Measurements from ENCODE around the gene MTFR2. TPM values are rescaled to one million over a fixed set of nuclear protein-coding genes. Genes with fewer than 3 reads are reported as not detected.

Gene MTFR2
- total and polyA plus RNA-seq, 4 donors: 0.08 to 3.6 (median 0.21) TPM

DNA sequence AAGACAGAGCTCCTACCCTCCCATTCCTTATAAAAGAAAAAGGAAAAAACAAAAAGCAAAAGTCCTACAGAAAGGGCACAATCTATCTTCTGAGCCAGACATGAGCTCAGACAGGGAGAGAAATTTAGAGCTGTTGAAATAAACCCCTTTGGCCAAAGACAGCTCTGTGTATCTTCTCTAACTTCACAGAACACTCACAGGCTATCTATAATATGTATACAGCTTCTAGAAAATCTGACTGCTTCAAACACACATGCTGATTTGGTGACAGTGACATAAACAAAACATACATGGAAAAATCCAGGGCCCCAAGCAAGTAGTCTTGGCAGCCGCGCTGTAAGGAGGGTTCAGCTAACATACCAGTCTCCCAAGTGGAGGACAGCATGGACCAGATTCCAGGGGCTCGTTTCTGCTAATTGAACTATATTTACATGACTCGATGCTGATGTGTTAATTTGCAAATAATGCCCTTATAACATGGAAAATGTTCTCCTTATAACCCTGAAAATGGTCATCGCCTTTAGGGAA is 37.0 kb downstream of the MTFR2 start:
- H3K4me3 ChIP-seq (ENCODE audit: low read depth in 1 of 3, low read length in 3 of 3): no peak overlapping the region
- WGBS: 88% methylated on average over 5 of the region's 5 CpGs
- DNase-seq (ENCODE audit: low spot score): no peak

More for the DNA sequence above, 37.0 kb downstream of the MTFR2 start:
- TF ChIP-seq, protein P1, sequence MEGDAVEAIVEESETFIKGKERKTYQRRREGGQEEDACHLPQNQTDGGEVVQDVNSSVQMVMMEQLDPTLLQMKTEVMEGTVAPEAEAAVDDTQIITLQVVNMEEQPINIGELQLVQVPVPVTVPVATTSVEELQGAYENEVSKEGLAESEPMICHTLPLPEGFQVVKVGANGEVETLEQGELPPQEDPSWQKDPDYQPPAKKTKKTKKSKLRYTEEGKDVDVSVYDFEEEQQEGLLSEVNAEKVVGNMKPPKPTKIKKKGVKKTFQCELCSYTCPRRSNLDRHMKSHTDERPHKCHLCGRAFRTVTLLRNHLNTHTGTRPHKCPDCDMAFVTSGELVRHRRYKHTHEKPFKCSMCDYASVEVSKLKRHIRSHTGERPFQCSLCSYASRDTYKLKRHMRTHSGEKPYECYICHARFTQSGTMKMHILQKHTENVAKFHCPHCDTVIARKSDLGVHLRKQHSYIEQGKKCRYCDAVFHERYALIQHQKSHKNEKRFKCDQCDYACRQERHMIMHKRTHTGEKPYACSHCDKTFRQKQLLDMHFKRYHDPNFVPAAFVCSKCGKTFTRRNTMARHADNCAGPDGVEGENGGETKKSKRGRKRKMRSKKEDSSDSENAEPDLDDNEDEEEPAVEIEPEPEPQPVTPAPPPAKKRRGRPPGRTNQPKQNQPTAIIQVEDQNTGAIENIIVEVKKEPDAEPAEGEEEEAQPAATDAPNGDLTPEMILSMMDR (IDR thresholded peaks at IDR 0.05; ENCODE audit: low read depth, low read length, missing input control): no peak
- no peak for TF ChIP-seq REST (IDR thresholded peaks at IDR 0.05)
- TF ChIP-seq, protein P2, sequence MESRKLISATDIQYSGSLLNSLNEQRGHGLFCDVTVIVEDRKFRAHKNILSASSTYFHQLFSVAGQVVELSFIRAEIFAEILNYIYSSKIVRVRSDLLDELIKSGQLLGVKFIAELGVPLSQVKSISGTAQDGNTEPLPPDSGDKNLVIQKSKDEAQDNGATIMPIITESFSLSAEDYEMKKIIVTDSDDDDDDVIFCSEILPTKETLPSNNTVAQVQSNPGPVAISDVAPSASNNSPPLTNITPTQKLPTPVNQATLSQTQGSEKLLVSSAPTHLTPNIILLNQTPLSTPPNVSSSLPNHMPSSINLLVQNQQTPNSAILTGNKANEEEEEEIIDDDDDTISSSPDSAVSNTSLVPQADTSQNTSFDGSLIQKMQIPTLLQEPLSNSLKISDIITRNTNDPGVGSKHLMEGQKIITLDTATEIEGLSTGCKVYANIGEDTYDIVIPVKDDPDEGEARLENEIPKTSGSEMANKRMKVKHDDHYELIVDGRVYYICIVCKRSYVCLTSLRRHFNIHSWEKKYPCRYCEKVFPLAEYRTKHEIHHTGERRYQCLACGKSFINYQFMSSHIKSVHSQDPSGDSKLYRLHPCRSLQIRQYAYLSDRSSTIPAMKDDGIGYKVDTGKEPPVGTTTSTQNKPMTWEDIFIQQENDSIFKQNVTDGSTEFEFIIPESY (IDR thresholded peaks at IDR 0.05): no peak
- TF ChIP-seq RXRA (IDR thresholded peaks at IDR 0.05): no peak
- no peak for TF ChIP-seq YY1 (IDR thresholded peaks at IDR 0.05)
- TF ChIP-seq SP1 (IDR thresholded peaks at IDR 0.05): no peak
- no peak for TF ChIP-seq FOXA1 (IDR thresholded peaks at IDR 0.05)
- no peak for TF ChIP-seq NR2F2 (IDR thresholded peaks at IDR 0.05)
- no peak for TF ChIP-seq HNF4G (IDR thresholded peaks at IDR 0.05)
- TF ChIP-seq, protein P3, sequence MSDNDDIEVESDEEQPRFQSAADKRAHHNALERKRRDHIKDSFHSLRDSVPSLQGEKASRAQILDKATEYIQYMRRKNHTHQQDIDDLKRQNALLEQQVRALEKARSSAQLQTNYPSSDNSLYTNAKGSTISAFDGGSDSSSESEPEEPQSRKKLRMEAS (IDR thresholded peaks at IDR 0.05): no peak
- TF ChIP-seq FOXA2 (IDR thresholded peaks at IDR 0.05): no peak
- no peak for TF ChIP-seq EGR1 (IDR thresholded peaks at IDR 0.05; ENCODE audit: low read depth in 2 of 2)
- TF ChIP-seq GABPA (IDR thresholded peaks at IDR 0.05 in 1 of 2, conservative IDR thresholded peaks at IDR 0.05 in 1 of 2): no peak
- TF ChIP-seq TAF1 (conservative IDR thresholded peaks at IDR 0.05): no peak
- no peak for TF ChIP-seq ATF3 (IDR thresholded peaks at IDR 0.05)
- no peak for TF ChIP-seq RAD21 (IDR thresholded peaks at IDR 0.05)
- TF ChIP-seq JUND (IDR thresholded peaks at IDR 0.05): no peak
- TF ChIP-seq HNF4A (conservative IDR thresholded peaks at IDR 0.05): no peak
- H3K27ac ChIP-seq (ENCODE audit: low read depth in 1 of 2, low read length in 2 of 2): no peak overlapping the region
- no peaks in the 10 kb centered on the region for H3K4me1 ChIP-seq (ENCODE audit: control insufficient read depth in 4 of 4, insufficient read depth in 4 of 4, low read length in 3 of 4)
- no peaks in the 10 kb centered on the region for H3K9me3 ChIP-seq (ENCODE audit: control insufficient read depth in 4 of 4, low read length in 3 of 4)
- H3K27me3 ChIP-seq (ENCODE audit: control insufficient read depth in 4 of 4, insufficient read depth in 4 of 4, low read length in 3 of 4): no peaks in the 10 kb centered on the region
- no peaks in the 10 kb centered on the region for H3K36me3 ChIP-seq (ENCODE audit: control insufficient read depth in 4 of 4, insufficient read depth in 3 of 4, low read depth in 1 of 4, low read length in 3 of 4)
- H3K9ac ChIP-seq (ENCODE audit: low read depth in 1 of 2, low read length in 2 of 2): no peak overlapping the region
